Breast epithelium (tissue), 4 donors: ENCODE measurements around the gene IL21R. TPM values are rescaled to one million over a fixed set of nuclear protein-coding genes. Genes with fewer than 3 reads are reported as not detected.

Experiments
- DNase-seq, 2 donors: peaks; one replicate each; pipeline ENCODE4 v3.0.0-alpha.2; 2019; ENCODE audit warnings: low spot score in 2 of 2
- H3K27ac ChIP-seq, 2 donors: fragments of 200-600 bp; sonication (generic) in 1 of 2; one replicate each; pipeline ENCODE4 v1.5.1; 2016 to 2019; ENCODE audit warnings: mild to moderate bottlenecking in 1 of 2
- H3K27me3 ChIP-seq, 2 donors: fragments of 200-600 bp; sonication (generic) in 1 of 2; one replicate each; pipeline versions ENCODE4 v1.5.1 to v1.6.0; 2017 to 2019; ENCODE audit warnings: control low read depth in 1 of 2, mild to moderate bottlenecking in 1 of 2
- H3K36me3 ChIP-seq: fragments of 200-600 bp; one replicate; pipeline ENCODE4 v1.5.1; 2019
- H3K4me1 ChIP-seq, 2 donors: fragments of 200-600 bp; sonication (generic); one replicate each; pipeline ENCODE4 v1.5.1; 2016 to 2019; ENCODE audit warnings: control low read depth in 1 of 2
- H3K4me3 ChIP-seq, 3 donors: fragments of 200-600 bp; sonication (generic); 1 replicate in 2 of 3; 2 replicates in 1 of 3; pipeline ENCODE4 v1.5.1; 2016 to 2019; ENCODE audit warnings: mild to moderate bottlenecking in 3 of 3, moderate library complexity in 2 of 3
- H3K9me3 ChIP-seq, 2 donors: fragments of 200-600 bp; sonication (generic) in 1 of 2; one replicate each; pipeline ENCODE4 v1.5.1; 2016 to 2019; ENCODE audit warnings: control low read depth in 1 of 2
- POLR2A ChIP-seq: fragments of 450-650 bp; IDR thresholded peaks from one replicate; pipeline ENCODE4 v1.6.1; 2016; ENCODE audit warnings: antibody characterized with exemption, mild to moderate bottlenecking, moderate library complexity
- POLR2AphosphoS5 ChIP-seq, 3 donors: sonication (generic); formaldehyde crosslinking; IDR thresholded peaks; one replicate each; pipeline ENCODE4 v1.6.1; 2017; ENCODE audit warnings: antibody characterized with exemption in 3 of 3
- intact Hi-C: fragments of 100-400 bp; cut with DNase I; formaldehyde crosslinking; loops from one replicate; pipeline ENCODE4 v1.15.1; 2023; ENCODE audit warnings: low total_unique reads
- total RNA-seq, 3 donors: library from RNA; depleted of rRNA; stranded (reverse); fragments of >200 nt; gene quantifications; one replicate each; pipeline ENCODE4 v1.1.0, GENCODE V29; 2016
- TF ChIP-seq, protein P1 (sequence below), 3 donors: fragments of 450-650 bp; IDR thresholded peaks; one replicate each; pipeline ENCODE4 v1.5.1; 2016 to 2017; ENCODE audit warnings: antibody characterized with exemption in 3 of 3, mild to moderate bottlenecking in 3 of 3, moderate library complexity in 3 of 3

The IL21R gene
- total RNA-seq, 3 donors from 2014 or later = 0.16 to 0.33 TPM; not detected in 1

DNA sequence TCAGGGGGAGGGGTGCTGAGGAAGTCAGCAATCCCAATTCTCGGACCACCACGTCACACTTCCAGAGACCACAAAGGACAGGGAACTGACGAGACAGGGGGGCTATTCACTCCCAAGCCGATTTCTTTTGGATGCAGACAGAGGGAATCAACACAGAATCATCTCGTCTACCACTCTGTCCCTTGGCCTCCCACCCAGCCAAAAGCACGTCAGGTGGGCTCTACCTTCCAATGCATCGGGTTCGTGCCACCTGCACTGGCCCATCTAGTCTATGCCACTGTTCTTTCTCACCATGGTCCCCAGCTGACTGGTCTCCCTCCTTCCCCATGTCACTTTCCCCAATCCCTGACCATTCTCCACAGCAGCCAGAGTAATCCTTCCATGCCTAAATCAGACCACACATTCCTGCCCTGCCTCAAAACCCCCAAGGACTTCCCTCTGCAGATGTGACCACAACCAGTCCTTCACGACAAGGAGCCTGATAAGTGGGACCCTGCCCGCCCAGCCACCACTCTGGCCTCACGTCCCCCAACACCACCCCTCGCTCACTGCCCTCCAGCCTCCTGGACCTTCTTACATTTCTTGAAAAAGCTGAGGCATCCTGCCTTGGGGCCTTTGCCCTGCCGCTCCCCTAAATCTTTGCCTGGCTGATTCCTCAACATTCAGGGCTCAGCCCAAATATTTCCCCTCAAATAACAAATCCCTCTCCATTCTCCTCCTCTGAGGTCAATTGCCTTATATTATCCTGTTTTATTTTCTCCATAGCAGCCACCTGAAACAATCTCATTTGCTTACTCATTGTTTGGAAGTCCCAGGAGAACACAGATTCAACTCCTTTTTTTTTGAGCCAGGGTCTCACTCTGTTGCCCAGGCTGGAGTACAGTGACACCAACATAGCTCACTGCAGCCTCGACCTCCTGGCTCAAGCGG, 70.4 kb downstream of the IL21R start:
- Histone ChIP-seq H3K27me3 (no peaks in the 10 kb centered on the region), H3K4me1 (no peaks in the 10 kb centered on the region), H3K27ac (no peak overlapping the region), H3K9me3 (no peaks in the 10 kb centered on the region), H3K36me3 (peaks cover 18% of the 10 kb centered on the region), H3K4me3 (no peak overlapping the region)
- no peak for DNase-seq
- intact Hi-C loops = no loop called here
- TF ChIP-seq, protein P1, sequence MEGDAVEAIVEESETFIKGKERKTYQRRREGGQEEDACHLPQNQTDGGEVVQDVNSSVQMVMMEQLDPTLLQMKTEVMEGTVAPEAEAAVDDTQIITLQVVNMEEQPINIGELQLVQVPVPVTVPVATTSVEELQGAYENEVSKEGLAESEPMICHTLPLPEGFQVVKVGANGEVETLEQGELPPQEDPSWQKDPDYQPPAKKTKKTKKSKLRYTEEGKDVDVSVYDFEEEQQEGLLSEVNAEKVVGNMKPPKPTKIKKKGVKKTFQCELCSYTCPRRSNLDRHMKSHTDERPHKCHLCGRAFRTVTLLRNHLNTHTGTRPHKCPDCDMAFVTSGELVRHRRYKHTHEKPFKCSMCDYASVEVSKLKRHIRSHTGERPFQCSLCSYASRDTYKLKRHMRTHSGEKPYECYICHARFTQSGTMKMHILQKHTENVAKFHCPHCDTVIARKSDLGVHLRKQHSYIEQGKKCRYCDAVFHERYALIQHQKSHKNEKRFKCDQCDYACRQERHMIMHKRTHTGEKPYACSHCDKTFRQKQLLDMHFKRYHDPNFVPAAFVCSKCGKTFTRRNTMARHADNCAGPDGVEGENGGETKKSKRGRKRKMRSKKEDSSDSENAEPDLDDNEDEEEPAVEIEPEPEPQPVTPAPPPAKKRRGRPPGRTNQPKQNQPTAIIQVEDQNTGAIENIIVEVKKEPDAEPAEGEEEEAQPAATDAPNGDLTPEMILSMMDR (IDR thresholded peaks at IDR 0.05) = no peak
- TF ChIP-seq POLR2A (no peak), POLR2AphosphoS5 (IDR thresholded peaks at IDR 0.05) (no peak)

DNA sequence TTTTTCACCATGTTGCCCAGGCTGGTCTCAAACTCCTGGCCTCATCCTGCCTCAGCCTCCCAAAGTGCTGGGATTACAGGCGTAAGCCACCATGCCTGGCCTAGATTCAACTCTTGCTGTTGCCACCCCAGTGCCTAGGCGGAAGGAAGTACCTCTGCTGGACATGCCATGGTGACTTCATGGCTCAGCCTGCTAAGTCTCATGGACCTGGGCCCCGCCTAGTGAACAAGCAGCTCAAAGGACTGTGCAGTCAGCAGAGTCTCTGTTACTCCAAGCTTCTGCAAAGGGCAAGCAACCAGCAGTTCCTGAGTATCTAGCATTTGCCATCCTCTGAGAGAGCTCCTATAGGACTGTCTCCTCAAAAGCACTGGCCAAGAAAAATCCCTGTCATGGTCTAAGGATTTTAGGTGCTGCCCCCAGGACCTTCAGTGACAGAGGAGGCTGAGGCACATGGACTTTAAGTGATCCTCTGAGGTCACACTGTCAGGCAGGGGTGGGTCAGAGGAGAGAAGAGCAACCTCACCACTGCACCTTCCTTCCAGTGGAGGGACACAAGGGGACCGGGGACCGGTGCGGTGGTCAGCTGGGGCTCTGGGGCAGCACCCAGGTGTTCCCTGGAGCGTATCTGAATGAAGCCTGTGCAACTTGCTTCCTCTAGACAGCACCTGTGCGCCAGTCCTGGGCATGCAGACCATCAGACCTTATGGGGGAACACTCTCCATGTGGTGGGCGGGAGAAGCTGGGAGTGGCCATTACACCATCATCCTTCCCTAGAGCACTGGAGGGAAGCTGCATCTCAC, 71.3 kb downstream of the IL21R start:
- Histone ChIP-seq H3K27me3 (no peaks in the 10 kb centered on the region), H3K4me3 (no peak overlapping the region), H3K27ac (no peak overlapping the region), H3K9me3 (no peaks in the 10 kb centered on the region), H3K4me1 (no peaks in the 10 kb centered on the region), H3K36me3 (peaks cover 18% of the 10 kb centered on the region)
- no peak for DNase-seq
- TF ChIP-seq POLR2A (no peak), POLR2AphosphoS5 (IDR thresholded peaks at IDR 0.05) (no peak)
- TF ChIP-seq, protein P1 (IDR thresholded peaks at IDR 0.05) = no peak
- intact Hi-C loops = no loop called here

DNA sequence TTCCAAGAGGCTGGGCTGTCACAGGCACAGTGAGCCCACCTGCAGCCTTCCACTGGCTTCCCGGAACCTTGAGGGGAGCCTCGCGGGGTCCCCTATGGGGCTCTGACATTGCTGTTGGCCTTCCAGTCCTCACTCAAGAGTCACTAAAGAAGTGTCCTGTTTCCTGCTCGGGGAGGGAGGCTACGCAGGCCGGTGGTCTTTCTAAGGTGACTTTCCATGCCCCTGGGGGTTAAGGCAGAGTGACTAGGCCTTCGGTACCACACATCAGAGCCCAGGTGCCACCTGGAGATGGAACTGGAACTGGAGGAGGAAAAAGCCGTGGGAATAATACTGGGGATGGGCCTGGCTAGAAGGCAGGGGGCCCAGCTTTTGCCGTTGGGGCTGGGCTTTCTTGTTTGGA, 72.1 kb downstream of the IL21R start:
- no peak for DNase-seq
- H3K36me3 ChIP-seq = peaks cover 18% of the 10 kb centered on the region
- no peaks in the 10 kb centered on the region for H3K4me1 ChIP-seq
- TF ChIP-seq POLR2A (no peak), POLR2AphosphoS5 (IDR thresholded peaks at IDR 0.05) (no peak)
- TF ChIP-seq, protein P1 (IDR thresholded peaks at IDR 0.05) = no peak
- H3K27me3 ChIP-seq = no peaks in the 10 kb centered on the region
- intact Hi-C loops = no loop called here
- H3K27ac ChIP-seq = no peak overlapping the region
- no peak overlapping the region for H3K4me3 ChIP-seq
- no peaks in the 10 kb centered on the region for H3K9me3 ChIP-seq

DNA sequence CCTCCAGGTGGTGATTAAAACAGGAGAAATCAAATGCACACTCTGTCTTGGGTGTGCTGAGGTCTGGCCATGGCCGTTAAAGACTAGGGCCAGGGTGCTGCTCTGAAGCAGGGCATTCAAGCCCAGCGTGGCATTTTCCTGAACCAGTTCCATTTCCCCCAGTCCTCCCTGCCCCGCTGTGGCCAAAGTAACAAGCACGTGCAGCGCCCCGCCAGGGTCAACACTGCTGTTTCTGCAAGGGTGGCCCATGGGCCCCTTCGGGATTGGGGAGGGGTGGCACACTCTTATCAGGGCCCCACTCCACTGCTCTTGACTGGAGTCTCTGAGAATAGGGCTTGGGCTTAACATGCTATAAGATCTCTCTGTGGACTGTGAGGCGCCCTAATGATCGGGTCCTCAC, 72.9 kb downstream of the IL21R start:
- Histone ChIP-seq H3K27me3 (no peaks in the 10 kb centered on the region), H3K4me1 (no peaks in the 10 kb centered on the region), H3K9me3 (no peaks in the 10 kb centered on the region), H3K27ac (no peak overlapping the region), H3K36me3 (peaks cover 18% of the 10 kb centered on the region), H3K4me3 (no peak overlapping the region)
- intact Hi-C loops = no loop called here
- DNase-seq = no peak
- TF ChIP-seq, protein P1 (IDR thresholded peaks at IDR 0.05) = no peak
- no peak for TF ChIP-seq POLR2AphosphoS5 (IDR thresholded peaks at IDR 0.05)
- no peak for TF ChIP-seq POLR2A

DNA sequence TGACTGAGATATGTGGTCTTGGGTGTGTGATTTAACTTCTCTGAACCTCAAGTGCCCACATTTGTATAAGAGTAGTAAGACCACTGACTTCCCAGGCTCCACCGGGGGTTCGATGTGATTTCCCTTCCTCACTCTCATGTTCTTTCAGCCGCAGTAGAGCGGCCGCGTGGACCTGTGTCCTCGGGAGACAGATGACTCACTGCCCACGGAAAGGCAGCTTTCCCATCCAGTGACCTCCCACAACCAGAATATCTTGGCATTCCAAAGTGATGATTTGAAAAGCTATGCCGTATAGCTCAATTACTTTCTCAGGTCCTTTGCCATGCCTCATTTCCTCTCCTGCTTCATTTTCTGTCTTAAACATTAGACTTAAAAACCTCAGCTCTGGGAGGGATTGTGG, 73.6 kb downstream of the IL21R start:
- Histone ChIP-seq H3K4me1 (no peaks in the 10 kb centered on the region), H3K36me3 (peaks cover 18% of the 10 kb centered on the region)

More for the DNA sequence above, 73.6 kb downstream of the IL21R start:
- H3K27me3 ChIP-seq = no peaks in the 10 kb centered on the region
- no peak for DNase-seq
- no peak overlapping the region for H3K27ac ChIP-seq
- intact Hi-C loops = no loop called here
- TF ChIP-seq, protein P1 (IDR thresholded peaks at IDR 0.05) = no peak
- TF ChIP-seq POLR2A (no peak), POLR2AphosphoS5 (IDR thresholded peaks at IDR 0.05) (no peak)
- H3K4me3 ChIP-seq = no peak overlapping the region
- H3K9me3 ChIP-seq = no peaks in the 10 kb centered on the region
